ENCODE measurements around the gene PARD3. TPM values are rescaled to one million over a fixed set of nuclear protein-coding genes. Genes with fewer than 3 reads are reported as not detected.

Gene PARD3
- total RNA-seq, 1 donor from 2014 or later = 98.2 TPM

DNA sequence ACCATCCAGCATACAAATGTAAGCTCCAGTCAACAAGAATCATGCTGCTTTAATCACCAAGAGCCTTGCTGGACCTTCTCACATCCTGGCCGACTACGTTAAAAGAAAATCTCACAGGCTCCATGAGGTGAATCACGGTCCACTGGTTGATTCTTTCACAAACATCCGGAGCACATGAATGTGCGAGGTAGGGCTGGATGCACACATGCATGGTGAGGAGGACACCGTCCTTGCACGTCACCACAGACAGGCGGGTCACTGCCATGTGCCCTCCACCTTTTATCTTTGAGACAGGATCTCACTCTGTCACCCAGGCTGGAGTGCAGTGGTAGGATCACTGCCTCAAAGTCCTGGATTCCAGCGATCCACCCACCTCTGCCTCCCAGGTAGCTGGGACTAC is 265.1 kb downstream of the PARD3 start:
- Histone ChIP-seq H3K4me3 (ENCODE audit: low read depth, low read length) (no peak overlapping the region), H3K27me3 (ENCODE audit: control insufficient read depth, insufficient read depth, low read length) (no peaks in the 10 kb centered on the region), H3K36me3 (ENCODE audit: control insufficient read depth, insufficient read depth, low read length) (no peaks in the 10 kb centered on the region)
- no peak for DNase-seq (ENCODE audit: low read depth)
- TF ChIP-seq, protein P1, sequence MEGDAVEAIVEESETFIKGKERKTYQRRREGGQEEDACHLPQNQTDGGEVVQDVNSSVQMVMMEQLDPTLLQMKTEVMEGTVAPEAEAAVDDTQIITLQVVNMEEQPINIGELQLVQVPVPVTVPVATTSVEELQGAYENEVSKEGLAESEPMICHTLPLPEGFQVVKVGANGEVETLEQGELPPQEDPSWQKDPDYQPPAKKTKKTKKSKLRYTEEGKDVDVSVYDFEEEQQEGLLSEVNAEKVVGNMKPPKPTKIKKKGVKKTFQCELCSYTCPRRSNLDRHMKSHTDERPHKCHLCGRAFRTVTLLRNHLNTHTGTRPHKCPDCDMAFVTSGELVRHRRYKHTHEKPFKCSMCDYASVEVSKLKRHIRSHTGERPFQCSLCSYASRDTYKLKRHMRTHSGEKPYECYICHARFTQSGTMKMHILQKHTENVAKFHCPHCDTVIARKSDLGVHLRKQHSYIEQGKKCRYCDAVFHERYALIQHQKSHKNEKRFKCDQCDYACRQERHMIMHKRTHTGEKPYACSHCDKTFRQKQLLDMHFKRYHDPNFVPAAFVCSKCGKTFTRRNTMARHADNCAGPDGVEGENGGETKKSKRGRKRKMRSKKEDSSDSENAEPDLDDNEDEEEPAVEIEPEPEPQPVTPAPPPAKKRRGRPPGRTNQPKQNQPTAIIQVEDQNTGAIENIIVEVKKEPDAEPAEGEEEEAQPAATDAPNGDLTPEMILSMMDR (IDR thresholded peaks at IDR 0.05; ENCODE audit: insufficient read depth, low read length, severe bottlenecking) = no peak
- peak; percentile 84 for FAIRE-seq

DNA sequence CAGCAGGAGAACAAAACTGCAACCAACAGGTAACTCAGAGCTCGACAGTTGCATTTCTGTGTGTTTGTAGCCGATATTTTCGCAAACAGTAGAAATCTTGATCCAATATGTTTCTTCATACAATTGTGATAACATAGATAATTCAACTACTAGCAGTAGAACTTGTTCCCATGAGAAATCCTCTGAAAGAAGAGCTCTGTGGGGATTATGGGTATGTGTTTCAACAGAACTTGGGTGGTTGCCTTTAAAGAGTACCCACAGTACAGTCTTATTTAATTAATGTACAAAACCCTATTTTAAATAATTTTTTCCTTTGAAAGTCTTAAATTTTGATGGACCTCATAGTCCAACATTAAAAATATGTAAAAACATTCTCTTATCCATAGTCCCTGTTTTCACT is 266.1 kb downstream of the PARD3 start:
- H3K36me3 ChIP-seq (ENCODE audit: control insufficient read depth, insufficient read depth, low read length) = no peaks in the 10 kb centered on the region
- TF ChIP-seq, protein P1 (IDR thresholded peaks at IDR 0.05; ENCODE audit: insufficient read depth, low read length, severe bottlenecking) = no peak
- DNase-seq (ENCODE audit: low read depth) (no peak), FAIRE-seq (no peak)
- no peak overlapping the region for H3K4me3 ChIP-seq (ENCODE audit: low read depth, low read length)
- no peaks in the 10 kb centered on the region for H3K27me3 ChIP-seq (ENCODE audit: control insufficient read depth, insufficient read depth, low read length)

DNA sequence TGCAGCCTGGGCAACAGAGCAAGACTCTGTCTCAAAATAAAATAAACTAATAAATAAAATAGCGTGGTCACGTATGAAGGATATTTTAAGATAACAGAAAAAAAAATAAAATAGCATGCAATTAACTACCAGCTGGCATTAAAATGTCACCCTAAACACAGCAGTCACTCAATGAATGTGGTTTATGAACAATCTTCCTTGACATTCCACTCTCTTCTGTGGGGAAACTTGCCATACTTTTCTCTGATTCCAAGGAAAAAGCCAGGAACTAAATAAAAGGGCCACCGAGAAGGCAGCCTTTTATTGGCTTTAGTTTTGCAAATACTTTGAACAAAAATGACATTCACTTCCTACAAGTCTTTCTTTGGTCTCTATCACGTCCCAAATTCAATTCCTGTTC is 266.6 kb downstream of the PARD3 start:
- FAIRE-seq = no peak

DNA sequence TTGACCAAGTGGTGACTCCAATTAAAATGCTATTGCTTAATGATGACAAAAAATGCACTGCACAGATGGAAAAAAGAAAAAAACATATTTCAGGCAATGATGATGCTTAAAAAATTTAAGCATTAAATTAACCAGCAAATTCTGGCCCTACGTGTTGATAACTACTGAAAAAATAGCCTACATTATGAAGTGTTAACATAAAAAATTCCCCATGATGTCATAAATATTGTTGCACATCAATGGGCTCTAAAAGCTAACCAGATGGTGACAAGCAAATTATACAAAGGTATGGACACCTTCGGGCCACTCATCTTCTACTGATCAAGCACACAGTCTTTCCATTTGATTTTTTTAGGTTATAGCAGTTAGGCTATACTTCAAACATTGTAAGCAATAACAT is 267.4 kb downstream of the PARD3 start:
- no peaks in the 10 kb centered on the region for H3K27me3 ChIP-seq (ENCODE audit: control insufficient read depth, insufficient read depth, low read length)
- TF ChIP-seq, protein P1 (IDR thresholded peaks at IDR 0.05; ENCODE audit: insufficient read depth, low read length, severe bottlenecking) = no peak
- no peaks in the 10 kb centered on the region for H3K36me3 ChIP-seq (ENCODE audit: control insufficient read depth, insufficient read depth, low read length)
- no peak for FAIRE-seq
- no peak overlapping the region for H3K4me3 ChIP-seq (ENCODE audit: low read depth, low read length)
- DNase-seq (ENCODE audit: low read depth) = no peak

More for the DNA sequence above, 266.6 kb downstream of the PARD3 start:
- no peaks in the 10 kb centered on the region for H3K27me3 ChIP-seq (ENCODE audit: control insufficient read depth, insufficient read depth, low read length)
- no peak for DNase-seq (ENCODE audit: low read depth)
- TF ChIP-seq, protein P1 (IDR thresholded peaks at IDR 0.05; ENCODE audit: insufficient read depth, low read length, severe bottlenecking) = no peak
- H3K36me3 ChIP-seq (ENCODE audit: control insufficient read depth, insufficient read depth, low read length) = no peaks in the 10 kb centered on the region
- no peak overlapping the region for H3K4me3 ChIP-seq (ENCODE audit: low read depth, low read length)

DNA sequence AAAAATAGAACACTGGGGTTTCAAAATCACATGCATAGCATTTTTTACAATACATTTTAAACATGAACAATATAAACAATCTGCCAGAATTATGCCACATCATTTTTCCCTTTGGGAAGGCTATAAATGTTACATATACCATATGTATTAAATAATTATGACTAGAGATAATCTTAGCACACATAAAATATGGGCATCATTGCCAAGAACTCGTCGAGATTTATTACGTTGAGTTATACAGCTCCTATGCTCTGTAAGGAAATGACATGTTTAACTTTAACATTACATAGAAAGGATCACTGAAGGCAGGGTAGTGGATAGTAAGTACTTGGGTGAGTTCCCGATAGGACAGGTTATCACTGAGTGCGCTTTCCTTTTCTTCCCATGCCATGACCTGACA is 267.8 kb downstream of the PARD3 start:
- TF ChIP-seq, protein P1 (IDR thresholded peaks at IDR 0.05; ENCODE audit: insufficient read depth, low read length, severe bottlenecking) = no peak
- H3K27me3 ChIP-seq (ENCODE audit: control insufficient read depth, insufficient read depth, low read length) = no peaks in the 10 kb centered on the region

DNA sequence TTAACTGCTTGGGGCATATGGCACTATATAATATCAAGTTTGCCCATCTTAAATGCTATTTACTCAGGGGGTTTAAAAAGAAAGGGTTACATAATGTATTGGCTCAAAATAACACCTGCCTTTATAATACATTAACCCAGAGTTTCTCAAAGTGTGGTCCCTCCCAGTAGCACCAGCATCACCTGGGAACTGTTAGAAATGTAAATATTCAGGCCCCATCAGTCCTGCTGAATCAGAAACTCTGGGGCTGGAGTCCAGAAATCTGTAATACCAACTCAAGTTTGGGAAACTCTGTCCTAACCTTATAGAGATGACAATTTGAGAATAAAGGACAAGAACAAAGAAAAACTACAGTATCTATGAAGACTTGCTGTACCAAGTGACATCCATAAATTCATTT is 270.7 kb downstream of the PARD3 start:
- TF ChIP-seq, protein P1 (IDR thresholded peaks at IDR 0.05; ENCODE audit: insufficient read depth, low read length, severe bottlenecking) = no peak
- Histone ChIP-seq H3K27me3 (ENCODE audit: control insufficient read depth, insufficient read depth, low read length) (no peaks in the 10 kb centered on the region), H3K36me3 (ENCODE audit: control insufficient read depth, insufficient read depth, low read length) (no peaks in the 10 kb centered on the region), H3K4me3 (ENCODE audit: low read depth, low read length) (no peak overlapping the region)
- FAIRE-seq (no peak), DNase-seq (ENCODE audit: low read depth) (no peak)

More for the DNA sequence above, 267.8 kb downstream of the PARD3 start:
- no peak for DNase-seq (ENCODE audit: low read depth)
- H3K36me3 ChIP-seq (ENCODE audit: control insufficient read depth, insufficient read depth, low read length) = no peaks in the 10 kb centered on the region
- no peak for FAIRE-seq
- no peak overlapping the region for H3K4me3 ChIP-seq (ENCODE audit: low read depth, low read length)
